Measurements from ENCODE around the gene PCSK6. TPM values are rescaled to one million over a fixed set of nuclear protein-coding genes. Genes with fewer than 3 reads are reported as not detected.

The PCSK6 gene
- total and polyA plus RNA-seq, 2 of the 8 experiments (the other 6 are each of a cell fraction or from before 2014, with no cell fraction given) = 1.9 to 4.0 TPM

DNA sequence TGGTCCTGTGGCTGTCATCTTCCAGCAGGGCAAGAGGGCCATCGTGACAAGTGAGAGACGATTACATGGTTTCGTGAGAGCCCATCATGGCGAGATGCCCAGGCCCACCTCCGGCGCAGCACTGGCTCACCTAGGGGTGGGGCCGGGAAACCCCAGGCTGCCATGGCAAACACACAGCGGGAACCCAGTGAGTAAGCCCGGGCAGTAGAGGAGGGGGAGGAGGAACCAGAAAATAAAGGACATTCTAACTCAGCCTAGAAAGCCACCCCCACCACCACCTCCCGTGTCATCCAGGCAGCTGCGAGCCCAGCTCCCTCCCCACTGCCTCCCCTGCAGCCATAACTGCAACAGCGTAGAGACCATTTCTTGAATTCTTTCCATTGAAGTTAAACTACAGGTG is 52.3 kb downstream of the PCSK6 start (continued):
- no peak for TF ChIP-seq TEAD4 (IDR thresholded peaks at IDR 0.05; ENCODE audit: low read depth, low read length)
- no peak for TF ChIP-seq RFX5 (IDR thresholded peaks at IDR 0.05; ENCODE audit: borderline replicate concordance, low read depth, low read length)
- TF ChIP-seq CREB1 (IDR thresholded peaks at IDR 0.05) = no peak
- no peak for TF ChIP-seq KDM5A (IDR thresholded peaks at IDR 0.05; ENCODE audit: low read length)
- no peak for TF ChIP-seq SRF (IDR thresholded peaks at IDR 0.05; ENCODE audit: low read depth, low read length)
- TF ChIP-seq SP4 (IDR thresholded peaks at IDR 0.05; ENCODE audit: low read length) = no peak

All from H1 (cell line).